Ishikawa (cell line): ENCODE results near the gene MGLL.

ENCODE experiments used
- CEBPB ChIP-seq: IDR thresholded peaks from 2 replicates; pipeline ENCODE4 v1.6.1; 2012
- CREB1 ChIP-seq: IDR thresholded peaks from 2 replicates; pipeline ENCODE4 v1.6.1; 2012; ENCODE audit warnings: low read depth
- EGR1 ChIP-seq: IDR thresholded peaks from 2 replicates; pipeline ENCODE4 v1.6.1; 2012
- EP300 ChIP-seq: IDR thresholded peaks from 2 replicates; pipeline ENCODE4 v1.6.1; 2012; ENCODE audit warnings: borderline replicate concordance
- FOXM1 ChIP-seq: IDR thresholded peaks from 2 replicates; pipeline ENCODE4 v1.6.1; 2012; ENCODE audit warnings: low read depth, borderline replicate concordance
- MAX ChIP-seq: IDR thresholded peaks from 2 replicates; pipeline ENCODE4 v1.6.1; 2012
- NFIC ChIP-seq: IDR thresholded peaks from 2 replicates; pipeline ENCODE4 v1.6.1; 2012
- RAD21 ChIP-seq: IDR thresholded peaks from 2 replicates; pipeline ENCODE4 v1.6.1; 2012; ENCODE audit warnings: low read depth
- REST ChIP-seq: IDR thresholded peaks from 2 replicates; pipeline ENCODE4 v1.6.1; 2012; ENCODE audit warnings: low read depth, mild to moderate bottlenecking
- TAF1 ChIP-seq: IDR thresholded peaks from 2 replicates; pipeline ENCODE4 v1.6.1; 2012; ENCODE audit warnings: low read depth, mild to moderate bottlenecking
- TCF12 ChIP-seq: IDR thresholded peaks from 2 replicates; pipeline ENCODE4 v1.6.1; 2012; ENCODE audit warnings: low read depth
- TEAD4 ChIP-seq: IDR thresholded peaks from 2 replicates; pipeline ENCODE4 v1.6.1; 2012
- USF1 ChIP-seq: IDR thresholded peaks from 2 replicates; pipeline ENCODE4 v1.6.1; 2012
- YY1 ChIP-seq: IDR thresholded peaks from 2 replicates; pipeline ENCODE4 v1.6.1; 2012; ENCODE audit warnings: low read depth
- ZBTB7A ChIP-seq: IDR thresholded peaks from 2 replicates; pipeline ENCODE4 v1.6.1; 2012; ENCODE audit warnings: low read depth

Gene MGLL

GRCh38 chr3:127650236-127650635 lies 172.1 kb downstream of the MGLL start:
- TF ChIP-seq FOXM1 (no peak), REST (no peak), TAF1 (no peak), YY1 (no peak), EGR1 (no peak), NFIC (no peak), TEAD4 (no peak), CEBPB (no peak), MAX (no peak), EP300 (no peak), ZBTB7A (no peak), TCF12 (no peak), RAD21 (no peak), CREB1 (no peak)

- TF ChIP-seq ZBTB7A: no peak
- TF ChIP-seq RAD21: no peak
Measured at GRCh38 chr3:127647845-127648204, 174.5 kb downstream of the MGLL start.

GRCh38 chr3:127647166-127647844 lies 175.0 kb downstream of the MGLL start:
- no peak for TF ChIP-seq RAD21
- TF ChIP-seq EGR1: no peak
- TF ChIP-seq NFIC: no peak
- no peak for TF ChIP-seq REST
- TF ChIP-seq FOXM1: no peak
- TF ChIP-seq TEAD4: no peak
- TF ChIP-seq CREB1: no peak
- no peak for TF ChIP-seq ZBTB7A
- no peak for TF ChIP-seq CEBPB
- TF ChIP-seq MAX: no peak
- no peak for TF ChIP-seq YY1

- TF ChIP-seq REST (no peak), TCF12 (no peak), TEAD4 (no peak)
Measured at GRCh38 chr3:127646501-127647046, 175.7 kb downstream of the MGLL start.

GRCh38 chr3:127645371-127646015 lies 176.8 kb downstream of the MGLL start:
- TF ChIP-seq YY1: no peak
- no peak for TF ChIP-seq EGR1
- no peak for TF ChIP-seq MAX
- TF ChIP-seq FOXM1: no peak
- TF ChIP-seq RAD21: no peak
- TF ChIP-seq TAF1: no peak
- no peak for TF ChIP-seq CREB1
- no peak for TF ChIP-seq CEBPB
- no peak for TF ChIP-seq USF1
- no peak for TF ChIP-seq ZBTB7A
- TF ChIP-seq TCF12: no peak
- TF ChIP-seq NFIC: no peak
- no peak for TF ChIP-seq REST
- no peak for TF ChIP-seq EP300
- no peak for TF ChIP-seq TEAD4
